AG09319 (cell line): Measurements from ENCODE around the gene DLGAP1.

Experiments
- DNase-seq: peaks from one replicate; pipeline ENCODE4 v3.0.0-alpha.2; 2010; ENCODE audit warnings: low read depth; ENCODE audit errors: extremely low read depth
- CTCF ChIP-seq: IDR thresholded peaks from 2 replicates; pipeline ENCODE4 v1.5.1; 2011; ENCODE audit warnings: low read depth, mild to moderate bottlenecking, inconsistent platforms, low read length, moderate library complexity

Gene DLGAP1

GRCh38 chr18:3623769-3624545 lies 831.1 kb downstream of the DLGAP1 start:
- peak; percentile 90 for DNase-seq
- TF ChIP-seq CTCF: no peak

- no peak for TF ChIP-seq CTCF
- no peak for DNase-seq
Measured at GRCh38 chr18:3620146-3621119, 834.7 kb downstream of the DLGAP1 start.

DNA sequence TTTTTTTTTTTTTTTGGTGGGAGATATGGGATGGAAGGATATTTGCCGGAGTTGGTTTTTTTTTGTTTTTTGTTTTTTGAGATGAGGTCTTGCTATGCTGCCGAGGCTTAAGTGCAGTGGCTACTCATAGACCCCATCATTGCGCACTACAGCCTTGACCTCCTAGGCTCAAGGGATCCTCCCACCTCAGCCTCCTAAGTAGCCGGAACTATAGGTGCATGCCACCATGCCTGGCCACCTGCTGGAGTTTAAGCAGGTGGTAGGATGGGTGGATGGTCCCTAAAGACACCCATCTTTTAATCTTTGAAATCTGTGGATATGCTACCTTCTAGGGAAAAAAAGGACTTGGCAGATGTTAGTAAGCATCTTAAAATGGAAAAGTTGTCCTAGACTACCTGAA lies 835.4 kb downstream of the DLGAP1 start:
- DNase-seq: no peak
- TF ChIP-seq CTCF: no peak

DNA sequence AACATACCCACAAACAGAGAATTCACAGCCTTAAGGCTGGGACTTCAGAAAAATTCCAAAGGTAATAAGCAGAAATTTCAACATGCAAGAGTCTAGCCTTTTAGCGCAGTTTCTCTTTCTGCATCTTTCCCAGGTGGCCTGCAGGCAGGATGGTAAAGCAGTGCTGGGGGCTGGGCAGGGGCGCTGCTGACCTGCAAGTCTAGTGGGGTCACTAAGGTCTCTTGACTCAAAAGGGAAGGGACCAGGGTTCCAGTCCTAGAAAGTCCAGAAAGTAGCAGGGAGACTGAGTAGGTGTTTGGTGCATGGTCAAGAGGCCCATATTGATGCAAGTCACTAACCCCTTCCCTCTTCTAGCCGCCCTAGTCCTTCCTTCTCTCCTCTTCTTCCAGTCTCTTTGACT lies 835.9 kb downstream of the DLGAP1 start:
- TF ChIP-seq CTCF: no peak
- DNase-seq: no peak

GRCh38 chr18:3616744-3617143 lies 838.4 kb downstream of the DLGAP1 start:
- no peak for DNase-seq
- no peak for TF ChIP-seq CTCF

DNA sequence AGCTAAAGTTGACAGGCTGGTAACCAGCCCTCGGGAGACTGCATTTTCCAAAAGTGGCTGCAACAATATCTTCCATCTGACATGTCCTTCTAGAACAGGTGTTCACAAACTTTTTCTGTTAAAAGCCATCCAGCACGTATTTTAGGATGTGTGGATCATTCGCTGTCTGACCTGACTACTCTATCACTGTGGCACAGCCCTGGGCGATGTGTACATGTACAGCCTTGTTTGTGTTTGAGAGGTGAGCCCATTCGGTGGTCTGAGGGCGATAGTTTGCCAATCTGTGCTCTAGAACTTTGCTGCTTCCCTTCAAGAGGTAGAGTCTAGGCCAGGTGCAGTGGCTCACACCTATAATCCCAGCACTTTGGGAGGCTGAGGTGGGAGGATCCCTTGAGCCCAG lies 839.0 kb downstream of the DLGAP1 start:
- DNase-seq: no peak
- no peak for TF ChIP-seq CTCF
